Measurements from ENCODE around the gene DDR1.

DNA sequence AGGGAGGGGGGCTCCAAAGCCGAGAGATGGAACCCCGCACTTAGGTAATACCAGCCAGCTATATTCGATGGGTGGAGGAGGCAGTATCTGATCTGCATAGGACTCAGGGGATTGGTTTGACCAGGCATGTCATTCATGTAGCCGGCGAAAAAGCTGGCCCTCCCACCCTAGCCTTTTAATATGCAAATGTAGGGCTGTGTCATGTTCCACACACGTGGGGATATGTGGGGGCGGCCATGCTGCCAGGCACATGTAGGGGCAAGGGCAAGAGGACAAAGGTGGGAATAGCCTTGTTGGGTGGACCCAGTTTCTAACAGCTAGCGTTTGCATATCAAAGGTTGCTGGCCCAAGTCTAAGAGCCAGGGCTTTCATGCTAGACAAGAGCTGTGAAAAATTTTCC is 39.1 kb upstream of the DDR1 start:
- no peak for TF ChIP-seq TCF12 (IDR thresholded peaks at IDR 0.05; ENCODE audit: low read depth)
- no peak for TF ChIP-seq CEBPB (IDR thresholded peaks at IDR 0.05)
- no peak for TF ChIP-seq CREB1 (IDR thresholded peaks at IDR 0.05; ENCODE audit: low read depth)
- TF ChIP-seq EP300 (IDR thresholded peaks at IDR 0.05; ENCODE audit: borderline replicate concordance) = no peak
- TF ChIP-seq TAF1 (IDR thresholded peaks at IDR 0.05; ENCODE audit: low read depth) = no peak
- no peak for TF ChIP-seq FOXM1 (IDR thresholded peaks at IDR 0.05; ENCODE audit: borderline replicate concordance, low read depth)
- no peak for TF ChIP-seq RAD21 (IDR thresholded peaks at IDR 0.05; ENCODE audit: low read depth)
- TF ChIP-seq, protein P1, sequence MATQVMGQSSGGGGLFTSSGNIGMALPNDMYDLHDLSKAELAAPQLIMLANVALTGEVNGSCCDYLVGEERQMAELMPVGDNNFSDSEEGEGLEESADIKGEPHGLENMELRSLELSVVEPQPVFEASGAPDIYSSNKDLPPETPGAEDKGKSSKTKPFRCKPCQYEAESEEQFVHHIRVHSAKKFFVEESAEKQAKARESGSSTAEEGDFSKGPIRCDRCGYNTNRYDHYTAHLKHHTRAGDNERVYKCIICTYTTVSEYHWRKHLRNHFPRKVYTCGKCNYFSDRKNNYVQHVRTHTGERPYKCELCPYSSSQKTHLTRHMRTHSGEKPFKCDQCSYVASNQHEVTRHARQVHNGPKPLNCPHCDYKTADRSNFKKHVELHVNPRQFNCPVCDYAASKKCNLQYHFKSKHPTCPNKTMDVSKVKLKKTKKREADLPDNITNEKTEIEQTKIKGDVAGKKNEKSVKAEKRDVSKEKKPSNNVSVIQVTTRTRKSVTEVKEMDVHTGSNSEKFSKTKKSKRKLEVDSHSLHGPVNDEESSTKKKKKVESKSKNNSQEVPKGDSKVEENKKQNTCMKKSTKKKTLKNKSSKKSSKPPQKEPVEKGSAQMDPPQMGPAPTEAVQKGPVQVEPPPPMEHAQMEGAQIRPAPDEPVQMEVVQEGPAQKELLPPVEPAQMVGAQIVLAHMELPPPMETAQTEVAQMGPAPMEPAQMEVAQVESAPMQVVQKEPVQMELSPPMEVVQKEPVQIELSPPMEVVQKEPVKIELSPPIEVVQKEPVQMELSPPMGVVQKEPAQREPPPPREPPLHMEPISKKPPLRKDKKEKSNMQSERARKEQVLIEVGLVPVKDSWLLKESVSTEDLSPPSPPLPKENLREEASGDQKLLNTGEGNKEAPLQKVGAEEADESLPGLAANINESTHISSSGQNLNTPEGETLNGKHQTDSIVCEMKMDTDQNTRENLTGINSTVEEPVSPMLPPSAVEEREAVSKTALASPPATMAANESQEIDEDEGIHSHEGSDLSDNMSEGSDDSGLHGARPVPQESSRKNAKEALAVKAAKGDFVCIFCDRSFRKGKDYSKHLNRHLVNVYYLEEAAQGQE (IDR thresholded peaks at IDR 0.05; ENCODE audit: low read depth) = no peak
- peak; percentile 86 for TF ChIP-seq YY1 (IDR thresholded peaks at IDR 0.05; ENCODE audit: low read depth)
- TF ChIP-seq, protein P2, sequence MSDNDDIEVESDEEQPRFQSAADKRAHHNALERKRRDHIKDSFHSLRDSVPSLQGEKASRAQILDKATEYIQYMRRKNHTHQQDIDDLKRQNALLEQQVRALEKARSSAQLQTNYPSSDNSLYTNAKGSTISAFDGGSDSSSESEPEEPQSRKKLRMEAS (IDR thresholded peaks at IDR 0.05) = peak; percentile 97
- TF ChIP-seq NFIC (IDR thresholded peaks at IDR 0.05) = no peak
